T follicular helper cell (primary cell): ENCODE measurements around the gene EPHB2.
"Not testable (repeated sequence)": the region's sequence is repeated elsewhere in the genome, so short reads cannot be mapped to it uniquely, and the experiment has no call there.

Experiments used
- DNase-seq: peaks from one replicate; pipeline ENCODE4 v3.0.0-alpha.2; 2020; ENCODE audit warnings: low read depth

The EPHB2 gene

DNA sequence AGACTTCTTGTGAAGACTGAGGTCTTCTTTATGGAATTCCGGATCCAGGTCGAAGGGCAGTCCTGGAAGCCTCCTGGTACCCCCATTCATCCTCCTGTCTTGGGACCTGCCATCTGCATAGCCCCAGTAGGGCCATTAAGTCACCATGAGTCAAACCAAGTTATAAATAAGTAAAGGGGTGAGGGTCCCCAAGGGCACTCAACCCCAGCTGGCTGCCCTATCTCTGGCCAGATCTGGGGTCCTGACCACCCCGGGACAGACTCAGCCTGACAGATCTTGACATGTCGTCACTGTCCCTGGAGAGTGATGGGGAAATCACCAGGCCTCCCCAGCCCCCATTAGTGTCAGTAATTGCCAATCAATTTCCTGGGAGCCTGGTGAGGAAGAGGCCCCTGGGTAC lies 108.7 kb downstream of the EPHB2 start:
- DNase-seq, result no peak

GRCh38 chr1:22821027-22821426 lies 110.4 kb downstream of the EPHB2 start:
- DNase-seq, result no peak

DNA sequence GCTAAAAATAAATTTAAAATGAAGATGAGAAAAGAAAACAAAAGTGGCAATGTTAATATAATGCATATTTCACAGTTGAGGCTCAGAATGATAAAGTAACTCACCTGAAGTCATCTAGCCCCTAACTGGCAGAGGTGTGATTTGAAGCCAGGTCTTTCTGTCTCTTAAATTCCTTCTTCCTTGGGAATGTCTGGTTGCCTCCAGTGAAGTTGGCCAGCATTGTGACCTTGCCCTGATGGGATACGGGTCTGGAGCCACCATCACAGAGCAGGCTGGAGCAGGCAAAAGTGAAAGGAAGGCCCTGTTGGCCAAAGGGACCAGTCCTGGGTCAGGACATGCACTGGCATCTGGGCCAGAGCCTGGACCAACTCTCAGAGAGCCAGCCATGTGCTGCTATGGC lies 111.7 kb downstream of the EPHB2 start:
- DNase-seq, result no peak

DNA sequence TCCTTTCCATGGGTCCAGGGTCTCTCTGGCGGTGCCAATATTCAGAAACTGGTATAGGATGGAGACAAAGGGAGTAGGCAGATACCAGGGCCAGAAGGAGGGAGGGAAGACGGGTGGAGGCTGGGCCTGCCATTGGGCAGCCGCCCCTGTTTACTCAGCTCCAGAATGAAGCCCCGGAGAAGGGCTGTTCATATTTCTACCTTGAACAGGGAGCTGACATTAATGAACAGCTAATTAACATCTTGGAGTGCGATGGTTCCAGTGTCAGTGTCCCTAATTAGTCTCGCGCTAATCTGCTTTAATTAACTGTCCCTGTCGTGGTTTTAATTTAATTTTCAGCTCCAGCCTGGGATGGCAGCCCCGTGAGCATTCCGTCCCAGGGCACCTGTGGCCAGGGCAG lies 113.8 kb downstream of the EPHB2 start:
- no peak for DNase-seq

- no peak for DNase-seq
These were observed 114.3 kb downstream of the EPHB2 start for GRCh38 chr1:22824975-22825374.

DNA sequence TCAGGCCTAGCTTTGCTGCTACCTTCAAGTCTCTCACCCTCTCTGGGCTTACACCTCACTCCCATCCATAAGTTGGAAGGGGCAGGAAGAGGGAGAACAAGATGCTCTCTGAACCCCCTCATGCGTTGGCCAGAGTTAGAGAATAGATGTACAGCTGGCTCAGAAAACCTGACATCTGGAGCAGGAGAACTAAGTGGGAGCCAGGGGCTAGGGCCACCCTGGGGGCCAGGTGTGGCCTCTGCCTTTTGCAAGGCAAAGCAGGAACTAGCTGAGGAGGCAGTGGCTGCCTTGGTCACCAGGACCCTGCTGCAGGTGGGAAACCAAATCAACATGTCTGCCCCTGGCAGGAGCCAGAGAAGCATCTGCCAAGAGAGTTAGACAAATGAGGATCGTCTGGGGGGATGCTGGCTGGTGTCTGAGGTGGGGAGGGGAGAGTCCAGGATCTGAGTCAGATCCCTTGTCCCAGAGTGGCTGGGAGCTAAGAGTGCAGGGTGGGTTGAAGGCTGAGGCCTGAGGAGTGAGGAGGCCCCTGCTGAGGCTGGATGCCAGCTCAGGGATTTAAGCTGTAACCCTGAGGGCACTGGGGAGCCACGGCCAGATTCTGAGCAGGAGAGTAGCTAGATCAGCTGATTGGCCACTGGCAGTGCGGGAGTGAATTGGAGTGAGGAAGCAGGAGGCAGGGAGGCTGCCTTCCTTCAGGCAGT lies 115.0 kb downstream of the EPHB2 start:
- no peak for DNase-seq

- no peak for DNase-seq
These were observed 116.3 kb downstream of the EPHB2 start for GRCh38 chr1:22826604-22827580.

DNA sequence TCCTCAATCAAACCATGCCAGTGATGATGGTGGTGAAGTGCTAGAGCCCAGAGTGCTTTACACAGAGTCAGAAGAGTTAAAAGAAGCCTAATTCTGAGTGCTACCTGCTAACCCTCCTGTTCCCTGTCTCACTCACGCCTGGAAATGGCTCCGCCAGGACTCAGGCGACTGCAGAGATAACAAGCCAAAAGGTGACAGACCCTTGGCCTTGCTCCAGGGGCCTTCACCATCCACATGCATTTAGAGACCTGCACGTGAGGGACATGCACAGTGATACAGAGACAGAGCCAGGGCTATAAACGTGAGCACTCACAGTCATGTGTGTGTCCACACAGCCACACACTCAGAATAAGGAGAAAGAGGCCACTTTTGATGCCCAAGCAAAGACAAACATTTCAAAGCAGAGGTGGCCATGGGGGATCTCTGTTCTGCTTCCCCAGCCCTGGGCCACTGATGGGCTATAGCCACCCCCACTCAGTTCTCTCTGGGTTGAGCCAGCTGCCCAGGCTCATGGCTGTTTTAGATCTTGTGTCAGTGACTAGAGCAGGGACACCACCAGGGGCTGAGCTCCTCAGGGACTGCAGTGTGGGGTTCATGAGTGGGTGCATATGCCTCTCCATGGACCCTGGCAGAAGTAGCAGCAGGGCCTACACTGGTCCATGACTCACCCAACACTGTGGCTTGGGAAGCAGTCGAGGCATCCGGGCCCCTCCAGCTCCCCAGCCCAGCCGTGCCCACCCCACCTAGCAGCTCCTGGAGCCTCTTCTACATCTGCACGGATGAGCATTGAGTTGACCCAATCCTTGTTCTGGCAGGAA lies 117.2 kb downstream of the EPHB2 start:
- no peak for DNase-seq

DNA sequence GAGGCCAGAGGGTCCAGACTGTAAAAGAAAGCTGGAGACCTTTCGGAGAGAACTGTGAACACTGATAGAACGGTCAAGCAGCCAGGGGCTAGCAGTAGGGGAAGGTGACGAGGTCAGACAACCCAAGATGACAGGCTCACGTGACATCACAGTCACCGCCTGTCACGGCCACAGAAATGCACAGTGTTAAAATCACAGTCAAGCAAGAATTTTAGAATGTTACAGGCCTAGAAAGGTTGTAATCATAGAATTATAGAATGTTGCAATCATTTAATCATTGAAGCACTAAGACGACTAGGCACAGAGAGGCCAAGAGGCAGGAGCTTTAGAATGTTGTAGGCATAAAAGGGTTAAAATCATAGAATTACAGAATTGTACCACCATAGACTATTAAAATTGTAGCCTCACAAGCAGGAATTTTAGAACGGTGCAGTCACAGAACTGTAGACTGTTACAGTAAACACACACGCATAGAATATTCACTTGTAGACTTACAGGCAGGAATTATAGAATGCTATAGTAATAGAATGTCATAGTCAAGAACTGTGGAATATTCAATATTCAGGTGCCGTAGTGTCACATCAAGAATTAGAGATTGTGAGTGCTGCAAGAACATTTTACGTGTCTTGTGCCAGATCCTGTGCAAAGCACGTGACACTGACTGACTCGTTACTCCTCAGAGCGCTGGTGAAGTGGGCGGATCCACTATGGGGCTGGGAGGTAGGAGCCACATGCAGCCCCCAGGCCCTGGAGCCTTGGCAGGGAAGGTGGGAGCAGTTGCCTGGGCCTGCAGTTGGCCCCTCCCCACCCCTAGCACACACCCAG lies 118.1 kb downstream of the EPHB2 start:
- DNase-seq, result no peak

DNA sequence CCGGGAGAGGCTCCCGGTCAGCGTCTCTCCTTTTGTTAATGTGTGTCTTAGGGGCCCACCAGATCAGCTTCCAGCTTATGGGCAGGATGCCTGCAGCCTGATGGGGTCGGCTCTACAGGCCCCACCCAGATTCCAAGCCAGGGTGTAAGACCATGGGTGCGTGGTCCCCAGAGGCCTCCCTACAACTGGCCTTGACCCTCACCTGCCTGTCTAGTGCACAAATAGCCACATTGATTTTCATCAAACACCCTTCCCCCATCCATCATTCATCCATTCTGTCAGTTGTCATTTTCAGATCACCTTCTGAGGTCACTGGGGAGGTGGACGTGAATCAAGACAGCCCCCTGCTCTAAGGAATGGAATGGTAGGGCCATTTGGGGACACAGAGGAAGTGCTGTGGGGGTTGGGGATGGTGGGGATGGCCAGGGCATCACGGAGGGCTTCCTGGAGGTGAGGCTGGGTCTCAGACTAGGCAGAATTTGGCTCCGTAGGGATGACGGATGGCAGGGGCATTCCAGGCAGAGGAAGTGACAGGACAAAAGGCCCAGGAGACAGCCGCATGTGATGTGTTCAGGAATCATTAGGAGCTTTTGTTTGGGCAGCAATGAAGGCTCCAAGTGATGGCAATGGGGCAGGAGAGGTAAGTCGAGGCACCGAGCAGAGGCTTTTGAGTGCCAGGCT lies 118.8 kb downstream of the EPHB2 start:
- DNase-seq, result no peak

DNA sequence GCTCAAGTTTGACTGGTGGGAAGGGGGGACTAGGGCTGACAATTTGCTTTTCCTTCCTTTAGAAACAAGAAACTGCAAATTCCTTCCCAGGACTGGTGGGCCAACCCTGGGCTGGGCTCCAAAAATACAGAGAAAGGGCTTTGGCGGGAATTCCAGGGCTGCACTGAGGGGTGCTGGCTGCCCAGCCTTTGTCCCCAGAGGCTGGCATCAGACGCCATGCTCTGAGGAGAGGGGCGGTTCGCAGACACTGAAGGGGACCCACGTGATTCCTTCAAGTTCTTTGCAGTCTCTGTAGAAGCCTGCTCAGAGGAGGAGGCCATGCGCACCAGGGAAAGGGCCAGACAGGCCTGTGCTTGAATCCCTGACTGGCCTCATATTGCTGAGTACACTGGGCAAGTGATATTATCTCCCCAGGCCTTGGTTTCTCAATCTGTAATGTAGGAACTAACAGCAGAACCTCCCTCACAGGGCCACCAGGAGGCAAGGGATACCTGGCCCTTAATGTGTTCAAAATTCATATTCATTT lies 119.5 kb downstream of the EPHB2 start:
- DNase-seq, result no peak

DNA sequence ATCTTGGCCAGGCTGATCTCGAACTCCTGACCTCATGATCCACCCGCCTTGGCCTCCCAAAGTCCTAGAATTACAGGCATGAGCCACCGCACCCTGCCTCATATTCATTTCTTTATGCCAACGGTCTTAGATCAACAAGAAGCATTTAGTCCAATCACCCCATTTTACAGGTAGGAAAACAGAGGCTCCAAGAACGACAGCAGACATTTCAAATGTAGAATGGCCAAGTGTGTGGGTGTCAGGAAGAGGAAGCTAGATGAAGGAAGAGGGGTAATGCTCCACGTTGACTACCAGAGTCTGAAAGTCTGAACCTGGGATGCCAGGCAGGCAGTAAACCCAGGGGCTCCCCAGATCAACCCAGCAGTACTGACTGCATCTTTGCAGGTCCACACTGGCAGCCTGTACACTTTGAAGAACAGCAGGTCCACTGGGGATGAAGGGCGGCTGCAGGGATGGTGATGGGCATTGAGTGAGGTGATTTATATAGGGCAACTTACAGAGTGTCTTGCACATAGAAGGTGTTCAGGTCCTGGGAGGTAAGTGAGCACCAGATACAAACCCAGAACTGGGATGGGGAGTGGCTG lies 120.2 kb downstream of the EPHB2 start:
- no peak for DNase-seq

DNA sequence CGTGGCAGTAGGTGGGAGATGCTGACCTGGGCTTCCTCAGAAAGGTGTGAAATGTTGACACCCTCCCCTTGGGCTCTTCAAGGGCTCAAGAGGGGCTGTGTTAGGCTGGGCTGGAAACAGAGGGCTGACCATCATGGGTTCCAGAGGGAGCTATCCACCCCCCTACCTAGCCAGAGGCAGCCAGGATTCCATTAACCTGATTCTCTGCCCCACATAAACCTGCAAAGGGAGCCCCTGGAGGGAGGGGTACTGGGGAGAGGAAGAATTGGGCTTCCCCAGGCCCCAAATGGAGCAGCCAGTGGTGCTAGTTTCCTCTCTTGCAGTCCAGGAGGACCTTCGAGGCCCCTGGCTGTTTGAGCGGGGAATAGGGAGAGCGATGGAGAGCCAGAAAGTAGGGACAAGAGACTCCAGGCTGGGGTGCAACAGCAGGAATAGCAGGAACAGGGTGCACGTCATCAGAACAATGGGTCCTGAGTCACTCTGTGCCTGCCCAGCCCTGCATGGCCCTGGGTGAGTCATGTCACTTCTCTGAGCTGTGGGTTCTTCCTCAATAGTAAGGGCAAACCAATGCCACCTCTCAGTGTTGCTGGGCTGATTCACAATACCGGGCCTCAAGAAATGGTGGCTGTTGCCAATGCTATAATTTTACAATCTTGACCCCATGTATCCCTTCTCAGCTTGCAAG lies 121.2 kb downstream of the EPHB2 start:
- DNase-seq, result no peak

- DNase-seq, result no peak
These were observed 121.8 kb downstream of the EPHB2 start for GRCh38 chr1:22832414-22832786.

DNA sequence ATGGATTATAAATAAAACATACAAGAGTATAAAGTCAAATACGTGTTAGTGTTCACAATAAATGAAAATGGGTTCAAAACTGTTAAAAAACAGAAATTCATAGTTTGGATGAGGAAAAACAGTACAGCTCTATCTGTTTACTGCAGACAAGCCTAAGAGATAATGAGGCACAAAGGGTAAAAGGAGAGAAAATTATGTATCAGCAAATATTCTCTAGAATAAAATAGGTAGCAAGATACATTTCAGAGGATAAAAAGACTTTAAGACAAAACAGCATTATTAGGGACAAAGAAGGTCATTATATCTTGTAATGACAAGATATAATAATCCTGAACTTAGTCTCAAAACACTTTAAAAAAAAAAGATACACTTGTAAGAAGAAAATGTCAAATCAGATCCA lies 123.1 kb downstream of the EPHB2 start:
- DNase-seq, result no peak

DNA sequence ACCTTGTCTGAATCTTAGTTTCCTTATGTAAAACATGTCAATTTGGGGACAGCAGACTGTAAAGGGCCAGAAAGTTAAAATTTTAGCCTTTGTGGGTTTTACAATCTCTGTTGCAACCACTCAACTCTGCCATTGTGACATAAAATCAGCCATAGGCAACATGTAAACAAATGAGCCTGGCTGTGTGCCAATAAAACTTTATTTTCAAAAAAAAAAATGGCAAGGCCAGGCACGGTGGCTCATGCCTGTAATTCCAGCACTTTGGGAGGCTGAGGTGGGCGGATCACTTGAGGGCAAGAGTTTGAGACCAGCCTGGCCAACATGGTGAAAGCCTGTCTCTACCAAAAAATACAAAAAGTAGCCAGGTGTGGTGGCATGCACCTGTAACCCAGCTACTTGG lies 123.8 kb downstream of the EPHB2 start:
- DNase-seq, result not testable (repeated sequence)

DNA sequence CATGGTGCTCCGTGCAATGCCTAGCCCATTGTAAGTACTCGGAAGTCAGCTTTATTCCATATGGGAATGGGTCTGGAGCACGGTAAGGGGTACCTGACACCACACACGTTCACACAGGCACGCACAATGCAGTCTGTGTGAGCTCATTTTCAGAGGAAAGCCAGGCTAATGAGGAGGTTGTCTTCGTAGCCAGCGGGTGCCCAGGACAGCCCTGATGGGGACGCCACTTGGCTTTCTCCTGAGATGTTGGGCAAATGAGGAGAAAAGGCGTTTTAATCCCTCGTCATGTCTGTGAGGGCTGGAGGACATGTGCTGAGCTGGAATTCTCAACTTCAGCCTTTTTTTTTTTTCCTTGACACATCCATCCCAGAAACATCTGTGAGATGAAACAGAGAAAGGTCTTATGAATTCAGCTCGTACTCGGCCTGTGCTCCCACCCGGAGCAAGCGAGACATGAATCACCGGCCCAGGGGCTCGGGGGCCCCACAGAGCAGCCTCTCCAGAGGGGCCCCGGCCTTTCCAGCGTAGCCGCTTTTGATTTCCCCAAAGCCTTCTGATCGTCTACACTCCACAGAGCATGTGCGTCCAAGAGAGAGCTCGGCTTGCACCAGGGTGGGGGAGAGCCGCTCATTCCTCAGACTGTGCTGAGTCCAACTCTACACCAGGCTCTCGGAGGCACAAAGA lies 125.1 kb downstream of the EPHB2 start:
- DNase-seq, result no peak

DNA sequence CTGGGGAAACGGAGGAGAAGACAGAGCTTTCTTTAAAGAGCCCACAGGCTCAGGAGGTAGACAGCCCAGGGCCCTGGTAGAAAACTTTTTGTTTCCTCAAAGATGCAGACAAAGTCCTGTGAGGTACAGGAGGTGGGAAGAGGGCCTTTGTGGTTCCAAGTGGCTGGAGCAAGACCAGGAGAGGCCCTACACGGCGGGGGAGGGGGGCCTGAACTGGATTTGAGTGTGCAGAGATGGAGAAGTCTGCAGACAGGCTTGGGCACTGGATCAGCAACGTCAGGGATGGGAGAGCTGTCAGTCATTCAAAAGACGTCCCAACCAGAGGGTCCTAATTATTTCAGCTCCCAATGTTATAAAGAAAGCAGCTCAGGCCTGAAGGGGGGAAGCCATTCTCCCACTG lies 126.2 kb downstream of the EPHB2 start:
- DNase-seq, result no peak

DNA sequence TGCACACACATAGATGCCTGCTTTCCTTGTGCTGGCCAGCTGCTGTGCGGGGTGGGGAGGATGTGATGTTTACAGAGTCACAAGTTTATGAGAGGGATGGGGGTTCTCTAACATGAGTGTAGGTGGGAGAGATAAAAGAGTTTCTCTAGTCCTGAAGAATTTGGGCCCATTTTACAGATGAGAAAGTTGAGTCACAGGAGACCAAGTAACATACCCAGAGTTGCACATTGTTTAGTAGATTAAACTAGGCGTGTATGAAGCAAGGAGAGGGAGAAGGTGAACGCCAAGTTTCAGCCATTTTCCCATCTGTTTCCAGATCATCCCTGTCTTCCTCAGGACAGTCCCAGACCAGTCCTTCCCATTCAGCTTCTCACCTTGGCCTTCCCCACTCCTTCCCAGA lies 126.7 kb downstream of the EPHB2 start:
- no peak for DNase-seq
